Tibial artery (tissue), 4 donors: ENCODE results near the gene HFE.

ENCODE experiments used
- DNase-seq, 2 donors: peaks; one replicate each; pipeline ENCODE4 v3.0.0-alpha.2; 2019
- H3K27ac ChIP-seq, 2 donors: fragments of 200-600 bp; sonication (generic) in 1 of 2; 1 replicate in 1 of 2; 2 replicates in 1 of 2; pipeline ENCODE4 v1.5.1; 2018 to 2019; ENCODE audit warnings: mild to moderate bottlenecking in 1 of 2
- H3K27me3 ChIP-seq, 2 donors: fragments of 200-600 bp; sonication (generic) in 1 of 2; one replicate each; pipeline versions ENCODE4 v1.5.1 to v1.6.0; 2016 to 2019
- H3K36me3 ChIP-seq, 3 donors: fragments of 200-600 bp; sonication (generic) in 2 of 3; one replicate each; pipeline ENCODE4 v1.5.1; 2016 to 2019; ENCODE audit warnings: mild to moderate bottlenecking in 2 of 3
- H3K4me1 ChIP-seq, 4 donors: fragments of 200-600 bp; sonication (generic) in 2 of 4; 1 replicate in 3 of 4; 2 replicates in 1 of 4; pipeline ENCODE4 v1.5.1; 2016 to 2019
- H3K4me3 ChIP-seq, 2 donors: fragments of 200-600 bp; sonication (generic) in 1 of 2; 1 replicate in 1 of 2; 2 replicates in 1 of 2; pipeline ENCODE4 v1.5.1; 2018 to 2019; ENCODE audit warnings: mild to moderate bottlenecking in 2 of 2
- H3K9me3 ChIP-seq, 3 donors: fragments of 200-600 bp; sonication (generic) in 1 of 3; one replicate each; pipeline ENCODE4 v1.5.1; 2016 to 2019
- intact Hi-C: fragments of 100-400 bp; cut with DNase I; formaldehyde crosslinking; loops from one replicate; pipeline ENCODE4 v1.15.0; 2023; ENCODE audit warnings: low total_unique reads
- TF ChIP-seq, protein P1 (sequence below), 2 experiments: fragments of 200-600 bp in 1 of 2; fragments of 450-650 bp in 1 of 2; IDR thresholded peaks; one replicate each; pipeline ENCODE4 v1.5.1; 2017 to 2019; ENCODE audit warnings: antibody characterized with exemption in 2 of 2, mild to moderate bottlenecking in 1 of 2, moderate library complexity in 1 of 2

Gene HFE

DNA sequence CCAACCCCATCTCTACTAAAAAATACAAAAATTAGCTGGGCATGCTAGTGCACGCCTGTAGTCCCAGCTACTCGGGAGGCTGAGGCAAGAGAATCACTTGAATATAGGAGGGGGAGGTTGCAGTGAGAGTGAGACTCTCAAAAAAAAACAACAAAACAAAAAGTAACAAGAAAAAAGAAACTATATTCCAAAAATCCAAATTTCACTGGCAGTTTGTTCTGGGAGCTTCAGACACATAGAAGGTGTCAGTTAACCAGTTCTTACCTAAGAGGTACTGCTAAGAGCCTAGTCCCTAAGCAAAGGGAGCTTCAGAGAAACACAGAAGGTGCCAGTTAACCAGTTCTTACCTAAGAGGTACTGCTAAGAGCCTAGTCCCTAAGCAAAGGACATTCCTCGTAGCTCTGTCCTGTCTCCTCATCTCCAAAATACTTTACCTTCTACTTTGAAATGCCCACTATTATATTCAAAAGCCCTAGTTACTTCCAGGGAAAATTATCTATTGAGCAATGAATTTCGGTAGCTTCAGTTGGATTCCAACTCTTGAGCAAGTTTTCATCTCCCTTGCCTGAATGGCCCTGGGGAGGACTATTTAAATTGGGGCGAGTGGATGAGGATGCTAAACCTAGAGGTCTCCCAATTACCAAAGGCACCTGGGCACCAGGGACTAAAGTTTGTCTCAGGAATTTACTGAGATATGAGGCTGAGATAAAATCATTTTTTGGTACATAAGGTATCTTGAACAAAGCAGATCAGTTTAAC lies 41.0 kb downstream of the HFE start:
- H3K36me3 ChIP-seq, result peaks cover 11 to 24% (median 12%) of the 10 kb centered on the region in 3 donors
- peaks cover 0 to 31% (median 16%) of the 10 kb centered on the region in 4 donors for H3K4me1 ChIP-seq
- H3K27ac ChIP-seq, result no peak overlapping the region
- TF ChIP-seq, protein P1, sequence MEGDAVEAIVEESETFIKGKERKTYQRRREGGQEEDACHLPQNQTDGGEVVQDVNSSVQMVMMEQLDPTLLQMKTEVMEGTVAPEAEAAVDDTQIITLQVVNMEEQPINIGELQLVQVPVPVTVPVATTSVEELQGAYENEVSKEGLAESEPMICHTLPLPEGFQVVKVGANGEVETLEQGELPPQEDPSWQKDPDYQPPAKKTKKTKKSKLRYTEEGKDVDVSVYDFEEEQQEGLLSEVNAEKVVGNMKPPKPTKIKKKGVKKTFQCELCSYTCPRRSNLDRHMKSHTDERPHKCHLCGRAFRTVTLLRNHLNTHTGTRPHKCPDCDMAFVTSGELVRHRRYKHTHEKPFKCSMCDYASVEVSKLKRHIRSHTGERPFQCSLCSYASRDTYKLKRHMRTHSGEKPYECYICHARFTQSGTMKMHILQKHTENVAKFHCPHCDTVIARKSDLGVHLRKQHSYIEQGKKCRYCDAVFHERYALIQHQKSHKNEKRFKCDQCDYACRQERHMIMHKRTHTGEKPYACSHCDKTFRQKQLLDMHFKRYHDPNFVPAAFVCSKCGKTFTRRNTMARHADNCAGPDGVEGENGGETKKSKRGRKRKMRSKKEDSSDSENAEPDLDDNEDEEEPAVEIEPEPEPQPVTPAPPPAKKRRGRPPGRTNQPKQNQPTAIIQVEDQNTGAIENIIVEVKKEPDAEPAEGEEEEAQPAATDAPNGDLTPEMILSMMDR (IDR thresholded peaks at IDR 0.05), result no peak
- intact Hi-C loops, result no loop called here
- no peak for DNase-seq
- H3K4me3 ChIP-seq, result no peak overlapping the region
- H3K9me3 ChIP-seq, result no peaks in the 10 kb centered on the region
- H3K27me3 ChIP-seq, result no peaks in the 10 kb centered on the region

DNA sequence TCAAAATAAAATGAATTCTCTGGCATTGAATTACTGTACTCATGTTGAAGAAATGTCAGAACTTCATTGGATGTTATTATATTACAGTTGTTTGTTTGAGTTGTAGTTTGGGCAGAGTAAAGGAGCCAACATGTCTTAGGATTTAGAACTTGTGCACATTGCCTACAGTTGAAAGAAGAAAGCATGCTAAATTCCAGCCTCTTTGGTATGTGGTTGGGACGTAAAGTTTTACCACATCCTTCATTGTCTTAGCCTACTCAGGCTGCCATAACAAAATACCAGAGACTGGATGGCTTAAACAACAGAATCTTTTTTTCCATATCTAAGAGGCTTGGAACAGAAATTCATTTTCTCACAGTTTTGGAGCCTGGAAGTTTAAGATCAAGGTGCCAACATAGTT lies 42.4 kb downstream of the HFE start:
- peaks cover 11 to 24% (median 12%) of the 10 kb centered on the region in 3 donors for H3K36me3 ChIP-seq
- no peaks in the 10 kb centered on the region for H3K9me3 ChIP-seq
- no peak for DNase-seq
- TF ChIP-seq, protein P1 (IDR thresholded peaks at IDR 0.05), result no peak
- H3K27ac ChIP-seq, result no peak overlapping the region
- H3K4me1 ChIP-seq, result peaks cover 0 to 31% (median 16%) of the 10 kb centered on the region in 4 donors
- no peaks in the 10 kb centered on the region for H3K27me3 ChIP-seq
- intact Hi-C loops, result no loop called here
- no peak overlapping the region for H3K4me3 ChIP-seq

DNA sequence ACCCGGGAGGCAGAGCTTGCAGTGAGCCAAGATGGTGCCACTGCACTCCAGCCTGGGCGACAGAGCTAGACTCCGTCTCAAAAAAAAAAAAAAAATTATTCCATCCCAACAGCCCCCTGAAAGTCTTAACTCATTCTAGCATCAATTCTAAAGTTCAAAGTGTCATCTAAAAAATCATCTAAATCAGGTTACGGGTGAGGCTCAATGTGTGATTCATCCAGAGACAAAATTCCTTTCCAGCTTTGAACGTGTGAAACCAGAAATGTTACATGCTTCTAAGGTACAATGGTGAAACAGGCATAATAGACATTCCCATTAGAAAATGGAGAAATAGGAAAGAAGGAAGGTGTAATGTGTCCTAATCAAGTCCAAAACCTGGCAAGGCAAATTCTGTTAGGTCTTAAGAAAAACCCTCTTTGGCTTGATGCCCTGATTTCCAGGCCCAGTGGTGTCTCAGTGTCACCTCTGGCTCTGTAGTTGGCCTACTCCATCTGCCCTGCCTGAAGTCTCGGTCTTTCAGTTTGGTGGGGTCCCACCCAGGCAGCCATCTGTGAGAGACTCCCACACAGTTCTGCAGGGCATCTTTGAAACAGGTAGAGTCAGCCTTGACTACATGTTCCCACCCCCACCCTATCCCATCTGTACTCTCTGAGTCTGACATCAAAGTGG lies 43.5 kb downstream of the HFE start:
- no peaks in the 10 kb centered on the region for H3K9me3 ChIP-seq
- peaks cover 11 to 24% (median 12%) of the 10 kb centered on the region in 3 donors for H3K36me3 ChIP-seq
- H3K27me3 ChIP-seq, result no peaks in the 10 kb centered on the region
- intact Hi-C loops, result no loop called here
- DNase-seq, result no peak
- no peak overlapping the region for H3K4me3 ChIP-seq
- TF ChIP-seq, protein P1 (IDR thresholded peaks at IDR 0.05), result no peak
- H3K27ac ChIP-seq, result no peak overlapping the region
- peaks cover 0 to 31% (median 16%) of the 10 kb centered on the region in 4 donors for H3K4me1 ChIP-seq

DNA sequence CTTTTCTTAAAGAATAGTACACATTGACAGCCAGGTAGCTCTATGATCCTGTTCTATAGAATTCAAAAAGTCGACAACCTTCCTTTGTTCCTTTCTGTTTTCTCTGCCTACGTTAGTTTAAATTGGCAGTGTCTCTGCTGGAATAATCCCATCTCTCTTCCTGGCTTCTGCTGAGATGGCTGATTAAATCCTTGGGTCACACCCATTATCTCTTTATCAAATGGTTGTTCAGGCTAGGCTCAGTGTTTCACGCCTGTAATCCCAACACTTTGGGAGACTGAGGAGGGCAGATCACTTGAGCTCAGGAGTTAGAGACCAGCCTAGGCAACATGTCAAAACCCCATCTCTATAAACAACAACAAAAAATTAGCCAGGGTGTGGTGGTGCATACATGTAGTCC lies 44.4 kb downstream of the HFE start:
- intact Hi-C loops, result no loop called here
- H3K4me3 ChIP-seq, result no peak overlapping the region
- peaks cover 11 to 24% (median 12%) of the 10 kb centered on the region in 3 donors for H3K36me3 ChIP-seq
- DNase-seq, result no peak
- no peaks in the 10 kb centered on the region for H3K27me3 ChIP-seq
- no peaks in the 10 kb centered on the region for H3K9me3 ChIP-seq
- H3K4me1 ChIP-seq, result peaks cover 0 to 28% (median 15%) of the 10 kb centered on the region in 4 donors
- H3K27ac ChIP-seq, result no peak overlapping the region
- TF ChIP-seq, protein P1 (IDR thresholded peaks at IDR 0.05), result no peak

DNA sequence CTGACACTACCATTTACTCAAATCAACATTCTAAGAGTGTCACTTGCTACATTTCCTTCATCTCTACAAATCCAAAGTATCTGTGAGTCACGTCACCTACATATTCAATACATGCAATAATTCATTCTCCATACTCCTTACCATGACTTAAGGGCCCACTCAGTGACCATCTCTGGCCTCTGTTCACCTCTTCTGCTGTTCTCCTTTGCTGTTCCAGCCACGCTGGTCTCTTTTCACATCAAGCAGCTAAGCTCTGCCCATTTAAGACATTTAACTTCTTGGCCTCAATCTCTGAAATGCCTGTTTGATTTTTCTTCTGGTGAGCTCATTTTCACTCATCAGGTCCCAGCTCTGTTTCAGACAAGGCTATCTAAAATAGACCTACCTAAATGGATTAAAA lies 46.5 kb downstream of the HFE start:
- no peak for DNase-seq
- no peaks in the 10 kb centered on the region for H3K9me3 ChIP-seq
- H3K27ac ChIP-seq, result no peak overlapping the region
- H3K27me3 ChIP-seq, result no peaks in the 10 kb centered on the region
- H3K36me3 ChIP-seq, result peaks cover 12 to 25% (median 19%) of the 10 kb centered on the region in 3 donors
- intact Hi-C loops, result no loop called here
- H3K4me1 ChIP-seq, result peaks cover 0 to 13% (median 1%) of the 10 kb centered on the region in 4 donors
- no peak overlapping the region for H3K4me3 ChIP-seq
- TF ChIP-seq, protein P1 (IDR thresholded peaks at IDR 0.05), result no peak
